Stimulated activated CD4-positive, alpha-beta T cell treated with anti-CD3 and anti-CD28 coated beads, TNF-alpha, amount 100 ng/mL, for 24 hours (primary cell): Measurements from ENCODE around the gene FLVCR2.

Experiments
- DNase-seq, 3 experiments: peaks; one replicate each; pipeline ENCODE4 v3.0.0-alpha.2; 2020; ENCODE audit warnings: low read depth in 3 of 3

Gene FLVCR2

DNA sequence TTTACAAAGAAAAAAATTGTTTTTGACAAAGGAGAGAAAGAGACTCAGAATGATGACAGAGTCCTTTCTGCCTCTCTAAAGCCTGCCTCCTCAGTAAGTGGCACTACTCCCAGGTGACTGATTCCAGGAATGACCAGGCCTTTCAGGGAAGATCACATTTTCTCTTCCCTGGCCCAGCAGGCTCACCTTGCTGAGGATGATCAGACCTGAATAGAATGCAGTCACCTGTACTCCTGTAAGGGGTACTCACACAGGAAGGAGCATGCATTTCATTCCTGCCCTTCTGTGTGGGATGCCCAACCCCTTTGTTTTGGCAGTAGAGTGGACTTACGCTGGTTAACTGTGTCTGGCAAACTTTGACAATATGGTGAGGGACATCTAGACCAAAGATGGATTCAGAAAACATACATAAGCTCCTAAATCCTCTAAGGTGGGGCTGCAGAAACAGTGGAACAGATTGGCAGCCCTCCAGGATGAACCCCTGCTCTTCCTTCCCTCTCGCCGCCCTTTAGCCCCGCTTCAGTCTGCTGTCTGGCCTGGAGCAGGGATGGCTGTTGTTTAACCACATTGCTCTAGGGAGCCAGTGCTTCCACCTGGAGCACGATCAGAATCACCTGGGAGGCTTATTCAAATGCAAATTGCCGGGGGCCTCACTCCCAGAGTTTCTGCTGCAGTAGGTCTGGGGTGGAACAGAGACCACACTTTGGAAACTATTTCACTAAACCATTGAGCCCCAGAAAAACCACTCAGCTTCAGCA is 52.5 kb downstream of the FLVCR2 start:
- DNase-seq: no peak

DNA sequence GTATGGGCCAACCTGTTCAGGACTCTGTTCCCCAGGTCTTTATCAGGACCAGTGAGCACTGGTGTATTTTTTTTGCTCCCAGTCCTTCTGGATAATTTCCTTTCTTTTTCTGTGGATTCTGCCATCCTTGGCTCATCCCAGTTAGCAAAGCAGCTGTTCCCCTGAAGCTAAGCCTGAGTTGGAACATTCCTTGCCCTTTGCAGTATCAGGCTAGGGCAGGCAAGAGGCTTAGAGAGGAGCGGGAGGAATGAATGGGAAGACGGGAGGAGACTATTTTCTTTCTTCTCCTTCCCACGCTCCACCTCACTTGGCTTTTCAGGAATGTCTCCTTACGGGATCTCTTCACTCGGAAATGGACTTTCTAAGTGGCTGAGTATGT is 53.0 kb downstream of the FLVCR2 start:
- DNase-seq: no peak

DNA sequence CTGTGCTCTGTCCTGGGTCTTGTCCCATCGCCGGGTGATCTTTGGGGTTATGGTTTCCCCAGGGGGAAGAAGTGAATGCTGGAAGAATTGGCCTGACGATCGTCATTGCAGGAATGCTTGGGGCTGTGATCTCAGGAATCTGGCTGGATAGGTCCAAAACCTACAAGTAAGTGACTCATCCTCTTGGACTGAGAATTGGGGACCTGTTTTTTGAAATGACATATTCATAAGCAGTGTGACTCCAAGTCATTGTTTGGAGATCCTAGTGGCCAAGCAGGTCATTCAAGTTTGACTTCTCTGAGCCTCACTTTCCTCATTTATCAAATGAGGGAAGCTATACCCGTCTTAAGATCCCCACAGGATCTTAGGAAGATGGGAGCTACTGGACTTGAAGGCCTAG is 56.4 kb downstream of the FLVCR2 start:
- no peak for DNase-seq

DNA sequence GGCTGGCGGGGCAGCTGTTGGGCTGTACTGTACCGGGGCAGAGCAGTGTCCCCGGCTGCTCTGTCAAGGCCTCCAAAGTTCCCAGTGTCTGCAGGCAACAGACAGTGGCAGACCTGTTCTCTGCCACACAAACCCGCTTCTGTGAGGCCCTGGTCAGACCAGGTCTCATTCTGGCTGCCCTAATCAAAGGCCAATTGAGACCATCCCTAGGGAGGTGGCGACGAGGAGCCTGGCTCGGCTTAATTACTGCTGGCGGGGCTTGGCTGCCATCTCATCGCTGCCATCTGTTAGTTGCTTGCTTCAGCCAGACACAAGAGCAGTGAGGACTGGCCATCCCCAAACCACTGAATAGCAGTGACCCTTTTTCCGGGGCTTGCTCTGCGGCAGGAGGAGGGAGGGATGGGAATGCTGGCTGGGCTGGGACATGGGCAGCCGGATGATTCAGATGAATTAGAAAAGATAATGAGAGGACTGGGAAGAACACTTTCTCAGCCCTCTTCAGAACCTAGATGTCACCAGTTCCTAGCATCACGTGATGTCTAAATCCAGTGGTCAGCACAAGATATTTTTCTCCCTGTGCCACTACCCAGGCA is 57.8 kb downstream of the FLVCR2 start:
- no peak for DNase-seq

DNA sequence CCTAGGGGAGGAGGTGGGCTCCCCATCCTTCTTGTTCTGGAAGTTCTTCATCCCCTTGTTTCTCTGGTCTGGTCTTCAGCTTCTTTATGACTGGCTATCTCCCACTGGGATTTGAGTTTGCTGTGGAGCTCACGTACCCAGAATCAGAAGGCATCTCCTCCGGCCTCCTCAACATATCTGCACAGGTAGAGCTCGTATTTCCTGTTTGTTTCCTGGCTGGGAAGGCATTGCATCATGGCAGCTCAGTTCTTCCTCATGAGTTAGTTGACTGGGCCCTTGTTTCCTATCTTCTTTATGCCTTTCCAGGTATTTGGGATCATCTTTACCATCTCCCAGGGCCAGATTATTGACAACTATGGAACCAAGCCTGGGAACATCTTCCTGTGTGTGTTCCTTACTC is 62.5 kb downstream of the FLVCR2 start:
- no peak for DNase-seq

DNA sequence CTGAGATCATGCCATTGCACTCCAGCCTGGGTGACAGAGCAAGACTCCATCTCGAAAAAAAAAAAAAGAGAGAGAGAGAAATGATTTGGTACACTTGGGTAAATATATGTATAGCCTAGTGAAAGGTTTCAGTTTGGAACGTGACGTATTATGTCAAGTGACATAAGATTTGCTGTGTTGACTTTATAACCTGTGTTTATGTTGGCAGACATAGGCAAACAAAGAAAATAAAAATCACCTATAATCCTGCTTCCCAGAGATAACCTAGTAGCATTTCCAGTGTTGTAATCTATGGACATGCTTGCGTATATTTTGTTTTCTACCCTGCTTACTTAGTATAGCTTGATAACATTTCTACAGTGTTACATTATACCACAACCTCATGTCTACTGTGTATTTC is 65.6 kb downstream of the FLVCR2 start:
- DNase-seq: no peak

DNA sequence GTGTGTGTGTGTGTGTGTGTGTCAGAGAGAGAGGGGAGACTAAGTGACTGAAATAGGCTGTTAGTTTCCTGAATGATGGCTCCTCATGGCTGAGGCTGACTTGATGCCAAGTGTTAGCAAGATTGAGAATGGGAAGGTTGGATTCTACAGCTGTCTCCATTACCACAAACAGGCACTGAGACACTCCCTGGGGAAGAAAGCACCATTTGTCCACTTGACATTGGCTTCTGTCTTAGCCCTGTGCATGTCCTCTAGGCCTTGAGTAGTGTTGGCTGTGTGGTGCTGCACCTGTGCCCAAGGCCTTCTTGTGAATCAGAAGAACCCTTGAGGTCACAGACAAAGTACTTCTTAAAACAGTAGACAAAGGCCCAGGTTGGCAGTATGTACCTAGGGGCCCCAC is 66.6 kb downstream of the FLVCR2 start:
- no peak for DNase-seq

DNA sequence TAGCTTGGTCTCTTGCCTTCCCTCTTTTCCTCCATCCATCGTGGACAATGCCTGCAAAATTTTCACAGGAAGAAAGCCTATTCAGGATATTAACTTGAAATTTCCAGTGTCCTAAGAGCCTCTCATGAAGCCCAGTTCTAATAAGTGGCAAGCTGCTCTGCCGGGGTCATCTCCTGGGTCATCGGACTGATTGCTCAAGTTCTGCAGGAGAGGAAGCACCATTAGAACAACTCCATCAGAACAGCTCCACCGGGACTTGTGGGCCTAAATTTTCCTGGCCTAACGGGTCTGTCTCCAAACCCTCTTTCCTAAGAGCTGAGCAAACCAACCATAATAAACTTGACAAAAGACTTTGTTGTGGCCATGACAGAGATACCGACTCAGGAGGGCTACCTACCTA is 68.3 kb downstream of the FLVCR2 start:
- DNase-seq: no peak

DNA sequence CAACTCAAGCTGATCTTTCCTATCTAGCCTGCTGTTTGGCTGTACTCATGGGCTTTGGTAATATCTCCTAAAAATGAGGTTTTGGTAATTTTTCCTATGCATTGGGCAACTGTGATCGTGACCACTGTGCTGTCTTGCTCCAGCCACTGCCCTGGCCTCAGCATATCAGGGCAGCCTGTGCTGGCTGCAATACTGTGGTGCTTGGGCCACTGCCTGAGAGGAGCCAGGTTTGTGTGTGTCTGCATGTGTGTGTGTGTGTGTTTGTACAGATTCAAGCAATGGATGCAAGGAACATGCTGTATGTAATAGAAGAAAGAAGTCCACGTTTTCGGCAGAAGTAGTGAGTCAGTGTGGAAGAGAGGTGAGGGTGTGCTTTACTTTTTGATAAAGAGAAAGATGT is 69.2 kb downstream of the FLVCR2 start:
- DNase-seq: no peak

DNA sequence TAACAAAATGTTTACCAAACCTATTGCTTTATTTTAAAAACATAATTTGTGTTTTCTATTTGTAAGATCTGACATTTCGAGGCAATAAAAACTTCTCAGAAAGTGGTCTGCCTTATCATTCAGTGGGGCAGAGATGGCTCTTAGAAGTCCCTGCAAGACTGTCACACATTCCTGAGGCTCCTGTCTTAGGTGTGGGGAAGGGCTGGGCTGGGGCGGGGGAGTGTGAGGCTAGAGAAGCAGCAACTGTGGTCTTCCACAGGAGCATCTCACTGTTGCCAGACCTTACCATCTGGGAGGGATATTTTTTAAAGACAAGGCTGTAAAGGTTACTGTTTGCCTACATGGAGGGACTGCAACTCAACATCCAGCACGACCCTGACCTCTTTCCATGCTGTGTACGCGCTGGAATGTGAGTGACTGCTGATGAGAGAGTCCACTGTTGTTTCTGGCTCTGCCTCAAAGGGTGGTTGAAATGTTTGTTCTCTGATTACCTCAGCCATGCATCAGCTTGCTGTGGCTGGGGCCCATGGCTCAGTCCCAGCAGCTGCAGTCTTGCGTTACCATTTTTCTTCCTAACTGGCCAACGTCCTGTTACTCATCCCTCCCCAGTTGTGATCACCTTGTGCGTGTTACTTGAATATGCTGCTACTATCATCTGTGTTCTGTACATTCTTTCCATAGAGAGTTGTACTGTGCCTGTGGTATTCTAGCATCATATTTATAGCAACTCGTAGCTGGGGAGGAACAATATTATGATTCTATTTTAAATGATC is 69.8 kb downstream of the FLVCR2 start:
- no peak for DNase-seq

DNA sequence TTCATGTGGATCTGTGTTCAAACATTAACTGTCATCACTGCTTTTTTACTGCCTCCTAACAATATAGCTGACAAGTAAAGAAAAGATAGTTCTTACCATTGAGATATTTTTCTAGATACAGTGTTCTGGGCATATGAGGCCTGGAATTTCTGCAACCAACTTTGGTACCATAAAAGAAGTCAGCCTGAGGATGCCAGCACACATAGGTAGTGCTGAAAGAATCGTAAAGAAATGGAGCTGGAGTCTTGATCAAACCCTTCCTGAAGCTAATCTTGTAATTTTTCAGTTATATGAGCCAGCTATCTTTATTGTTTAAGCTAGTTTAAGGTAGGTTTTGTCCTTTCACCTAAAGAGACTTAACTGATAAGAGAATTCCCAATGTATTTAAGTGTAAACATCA is 70.9 kb downstream of the FLVCR2 start:
- no peak for DNase-seq

DNA sequence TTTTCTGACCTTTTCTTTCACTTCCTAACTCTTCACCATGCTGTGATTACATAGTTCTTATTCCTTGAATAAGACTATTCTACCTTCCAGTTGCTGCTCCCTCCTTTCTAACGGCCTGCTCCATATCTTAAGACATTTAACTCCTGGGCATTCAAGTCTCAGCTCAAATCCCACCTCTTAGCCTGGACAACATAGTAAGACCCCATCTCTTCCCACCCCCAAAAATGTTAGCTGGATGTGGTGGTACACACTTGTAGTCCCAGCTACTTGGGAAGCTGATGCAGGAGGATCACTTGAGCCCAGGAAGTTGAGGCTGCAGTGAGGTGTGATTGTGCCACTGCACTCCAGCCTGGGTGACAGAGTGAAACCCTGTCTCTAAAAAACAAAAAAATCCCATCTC is 71.4 kb downstream of the FLVCR2 start:
- DNase-seq: no peak

DNA sequence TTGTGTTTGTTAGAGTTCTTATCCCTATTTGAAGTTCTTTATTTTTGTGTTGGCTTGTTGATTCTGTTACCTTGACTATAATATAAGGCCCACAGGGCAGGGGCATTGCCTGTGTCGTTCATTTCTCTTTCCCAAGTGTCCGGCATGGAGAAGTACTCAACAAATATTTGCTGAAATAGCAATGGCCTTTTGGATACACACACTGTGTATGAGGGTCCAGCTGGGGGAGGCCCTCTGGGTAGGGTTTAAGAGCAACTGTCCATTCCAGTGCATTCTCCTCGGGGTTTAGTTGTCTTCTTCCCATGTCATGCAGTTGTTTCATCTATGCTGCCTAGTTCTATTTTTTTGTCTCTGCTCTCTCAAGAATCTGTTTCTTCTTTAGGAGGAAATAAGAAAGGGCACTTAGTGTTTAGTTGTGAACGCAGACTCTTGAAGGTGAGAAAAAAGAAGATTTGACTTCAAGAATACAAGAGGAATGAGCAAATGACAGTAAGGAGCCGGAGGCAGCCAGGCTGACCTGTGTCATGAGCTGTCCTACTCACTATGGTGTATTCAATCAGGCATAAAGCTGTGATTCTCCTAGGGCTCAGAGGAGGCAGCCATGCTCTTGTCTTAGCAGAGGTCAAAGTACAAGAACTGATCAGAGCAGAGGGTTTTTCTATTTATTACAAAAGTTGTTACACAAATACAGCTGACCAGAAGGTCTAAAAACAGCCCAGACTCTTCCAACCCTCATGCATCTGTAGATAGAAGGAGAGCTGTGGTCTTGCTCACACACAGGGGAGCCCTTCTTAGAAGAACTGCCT is 72.0 kb downstream of the FLVCR2 start:
- no peak for DNase-seq

DNA sequence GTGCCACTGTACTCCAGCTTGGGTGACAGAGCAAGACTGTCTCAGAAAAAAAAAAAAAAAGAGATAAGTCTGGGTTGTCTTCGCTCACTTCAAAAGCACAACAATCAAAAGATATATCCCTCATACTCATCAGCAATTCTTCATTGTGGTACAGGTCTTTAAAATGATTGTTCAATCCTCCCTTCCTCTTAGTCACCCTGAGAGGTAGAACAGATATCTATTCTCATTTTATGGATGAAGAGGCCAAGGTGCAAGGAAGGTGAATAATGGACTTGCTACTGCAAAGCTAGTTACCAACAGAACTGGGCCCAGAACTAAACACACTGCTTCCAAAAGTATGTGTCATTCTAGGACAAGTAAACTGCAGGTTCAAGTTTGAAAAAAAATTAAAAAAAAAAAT is 75.1 kb downstream of the FLVCR2 start:
- DNase-seq: no peak

DNA sequence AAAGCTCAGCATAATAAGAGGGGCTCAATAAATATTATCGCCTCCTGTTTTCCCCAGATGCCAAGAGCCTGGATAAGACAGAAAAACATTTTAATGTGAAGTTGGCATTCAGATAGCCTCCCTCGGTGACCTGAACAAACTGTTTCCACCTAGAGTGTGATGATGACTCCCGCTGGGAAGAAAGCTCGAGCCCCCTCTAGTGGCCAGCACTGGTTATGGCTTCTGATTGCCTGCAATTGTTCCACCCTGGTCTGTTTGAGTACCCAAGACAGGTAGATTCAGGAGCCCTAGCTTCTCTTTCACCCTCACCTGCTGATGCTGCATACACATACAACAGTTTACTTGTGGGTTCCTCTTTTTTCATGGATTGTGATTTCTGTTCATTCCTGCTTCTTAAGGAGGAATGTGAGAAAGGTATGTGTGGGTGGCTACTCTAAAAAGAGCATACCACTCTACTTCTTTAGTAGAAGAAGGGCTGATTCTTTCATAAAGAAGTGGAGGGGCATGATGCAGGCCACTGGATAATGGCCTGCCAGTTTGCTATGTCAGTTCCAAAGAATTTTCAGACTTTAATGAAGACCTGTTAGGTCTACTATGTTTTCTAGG is 75.8 kb downstream of the FLVCR2 start:
- DNase-seq: peak; percentile 76 to 81 (median 76)

DNA sequence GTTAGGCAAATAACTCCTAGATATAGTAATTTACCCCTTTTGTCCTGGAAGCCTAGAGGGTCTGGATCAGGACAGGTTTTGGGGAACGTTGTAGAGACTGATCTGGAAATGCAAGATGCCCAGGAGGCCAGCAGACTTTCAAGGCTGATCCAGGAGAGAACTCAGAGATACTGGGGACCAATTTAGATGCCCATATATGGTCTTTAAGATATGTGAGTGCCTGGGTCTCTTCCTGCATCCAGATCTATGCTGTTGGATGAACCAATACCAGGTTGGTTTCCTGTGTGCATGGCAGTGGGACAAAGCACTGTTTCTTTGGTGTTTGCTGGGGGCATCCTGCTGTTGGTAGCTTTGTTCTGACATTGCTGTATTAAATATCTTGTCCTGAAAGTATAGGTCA is 76.8 kb downstream of the FLVCR2 start:
- no peak for DNase-seq

DNA sequence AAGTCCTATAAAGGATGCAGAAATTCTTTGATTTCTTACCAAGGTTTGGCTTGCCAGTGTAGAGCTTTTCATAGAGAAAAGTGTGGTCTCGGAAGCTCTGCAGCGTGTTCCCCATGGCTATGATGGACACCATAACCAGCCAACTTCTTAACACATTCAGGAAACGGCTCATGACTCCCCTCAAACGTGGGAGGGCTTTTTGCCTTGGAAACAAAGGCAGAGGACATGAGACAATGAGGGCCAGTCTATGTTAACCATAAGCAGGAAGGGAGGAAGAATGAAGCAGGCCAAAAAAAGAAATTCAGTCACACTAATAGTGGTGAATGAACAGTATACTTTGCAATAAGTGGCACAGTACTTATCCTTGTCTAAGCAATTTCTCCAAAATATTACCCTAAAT is 78.9 kb downstream of the FLVCR2 start:
- DNase-seq: no peak

DNA sequence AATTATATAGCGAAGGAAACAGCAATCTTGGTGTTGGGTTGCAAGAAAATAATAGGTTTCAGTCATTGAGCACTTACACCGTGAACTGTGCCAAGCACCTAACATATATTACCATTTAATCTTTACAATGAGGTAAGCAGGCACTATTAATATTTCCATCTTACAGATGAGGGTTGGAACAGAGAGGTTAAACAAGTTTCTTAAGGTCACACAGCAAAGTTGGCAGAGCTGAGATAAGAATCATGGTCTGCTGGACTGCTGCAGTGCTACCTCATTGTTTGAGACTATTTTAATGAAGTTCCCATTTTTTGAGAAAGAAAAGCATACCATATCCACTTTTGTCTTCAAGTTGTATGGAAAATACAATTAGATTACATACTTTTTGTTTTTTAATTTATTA is 80.5 kb downstream of the FLVCR2 start:
- DNase-seq: no peak

DNA sequence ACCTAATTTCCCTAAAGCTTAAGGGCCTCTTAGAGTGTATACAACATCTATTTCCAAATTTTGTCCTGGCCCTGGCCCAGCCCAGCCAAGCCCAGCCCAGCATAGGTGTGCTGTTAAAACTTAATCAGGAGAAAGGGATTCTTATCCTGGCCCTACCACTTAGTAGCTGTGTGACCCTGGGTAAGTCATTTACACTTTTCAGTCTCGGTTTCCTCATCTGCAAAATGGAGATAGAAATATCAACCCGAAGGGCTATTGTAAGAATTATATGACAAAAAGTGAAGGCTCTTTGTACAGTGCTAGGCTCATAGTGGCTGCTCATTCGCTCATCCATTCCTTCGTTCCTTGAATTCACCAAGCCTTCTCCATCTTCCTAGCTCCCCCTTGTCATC is 81.8 kb downstream of the FLVCR2 start:
- no peak for DNase-seq

DNA sequence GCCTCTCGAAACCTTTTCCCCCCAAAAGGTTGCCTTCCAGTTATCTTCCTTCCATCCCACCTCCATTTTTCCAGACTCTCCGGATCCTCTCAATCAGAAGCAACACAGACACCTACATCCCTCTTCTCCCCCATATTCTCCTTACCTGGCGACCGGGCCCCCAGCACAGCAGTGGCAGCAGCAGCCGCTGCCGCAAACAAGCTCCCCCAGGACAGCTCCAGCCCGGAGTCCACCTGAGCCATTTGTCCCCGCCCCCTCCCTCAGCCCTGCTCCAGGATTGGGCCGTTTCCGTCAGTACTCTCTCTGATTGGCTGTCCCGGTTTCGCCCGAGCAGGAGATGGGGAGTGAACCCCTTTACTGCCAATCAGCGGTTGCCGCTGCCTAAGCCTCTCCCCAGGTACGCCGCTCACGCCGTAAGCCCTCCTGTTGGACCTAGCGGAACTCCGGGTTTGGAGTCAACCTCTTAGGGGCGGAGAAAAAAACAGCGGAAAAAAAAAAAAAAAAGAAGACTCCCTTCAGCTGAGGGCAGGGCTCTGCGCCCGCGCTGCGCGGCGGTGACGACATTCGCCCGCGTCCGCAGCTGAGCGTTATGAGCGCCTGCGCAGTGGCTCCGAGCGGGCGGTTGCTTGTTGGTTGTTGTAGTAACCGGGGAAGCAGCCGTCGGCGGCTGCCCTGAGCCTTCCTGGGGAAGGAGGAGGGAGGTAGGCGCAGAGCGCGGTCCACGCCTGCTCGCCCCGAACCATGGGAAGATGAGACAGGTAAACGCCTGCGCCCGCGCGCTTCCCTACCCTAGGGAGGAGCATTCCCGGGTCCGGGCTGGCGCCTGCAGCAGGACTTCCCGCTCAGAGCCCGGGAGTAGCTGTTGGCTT is 82.4 kb downstream of the FLVCR2 start, which contains the start of the genes ERG28 and TTLL5:
ERG28 (minus strand) TSS at position 247 of the 869 bp plus-strand sequence. CDS start 3,374 bp downstream, outside the sequence.
TTLL5 (plus strand) TSS at position 617 of the 869 bp plus-strand sequence. CDS start 1,904 bp downstream, outside the sequence.
- peak; percentile 92 to 95 (median 94) for DNase-seq

DNA sequence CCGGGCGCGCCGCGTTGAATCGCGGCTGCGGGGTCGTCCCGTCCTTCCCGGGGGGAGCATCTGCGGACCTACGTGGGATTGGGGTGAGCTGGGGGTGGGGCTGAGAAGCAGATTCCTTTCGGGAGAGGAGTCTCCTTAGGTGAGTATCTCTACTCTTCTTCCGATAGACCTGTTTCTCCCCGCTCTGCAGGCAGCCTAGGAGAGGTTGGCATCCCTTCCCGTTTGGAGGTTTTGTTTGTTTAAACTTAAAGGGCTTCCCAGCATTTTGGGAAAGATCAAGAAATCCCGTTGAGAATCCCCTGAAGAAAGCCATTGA is 83.0 kb downstream of the FLVCR2 start:
- DNase-seq: no peak
